GM23248 (cell line): ENCODE data around the gene SALL2. TPM values are rescaled to one million over a fixed set of nuclear protein-coding genes. Genes with fewer than 3 reads are reported as not detected.
A peak's percentile ranks its signal among the peaks of the same experiment; 100 is the strongest.

ENCODE experiments used
- DNase-seq: peaks from one replicate; pipeline ENCODE4 v3.0.0-alpha.2; 2015
- H2AFZ ChIP-seq: fragments of 200-600 bp; sonication (generic); 2 replicates; pipeline ENCODE4 v1.6.1; 2016; ENCODE audit warnings: antibody characterized with exemption
- H3F3A ChIP-seq: fragments of 200-600 bp; sonication (generic); 2 replicates; pipeline ENCODE4 v1.6.1; 2016; ENCODE audit warnings: mild to moderate bottlenecking, antibody characterized with exemption, mixed run types; ENCODE audit not compliant: insufficient read depth
- H3K27ac ChIP-seq: fragments of 200-600 bp; sonication (generic); 2 replicates; pipeline ENCODE4 v1.5.1; 2016; ENCODE audit warnings: mild to moderate bottlenecking
- H3K27me3 ChIP-seq: fragments of 200-600 bp; sonication (generic); replicated peaks from 2 replicates; pipeline ENCODE4 v1.6.1; 2016; ENCODE audit warnings: mild to moderate bottlenecking; ENCODE audit not compliant: insufficient read depth
- H3K36me3 ChIP-seq: fragments of 200-600 bp; sonication (generic); 2 replicates; pipeline ENCODE4 v1.6.1; 2016; ENCODE audit warnings: low read depth, mild to moderate bottlenecking
- H3K4me1 ChIP-seq: fragments of 200-600 bp; sonication (generic); 2 replicates; pipeline ENCODE4 v1.6.1; 2016; ENCODE audit warnings: mild to moderate bottlenecking; ENCODE audit not compliant: insufficient read depth
- H3K4me2 ChIP-seq: fragments of 200-600 bp; sonication (generic); one replicate; pipeline ENCODE4 v1.6.1; 2016; ENCODE audit warnings: mild to moderate bottlenecking; ENCODE audit not compliant: unreplicated experiment
- H3K4me3 ChIP-seq: fragments of 200-600 bp; sonication (generic); 2 replicates; pipeline ENCODE4 v1.5.1; 2016; ENCODE audit warnings: mild to moderate bottlenecking
- H3K79me2 ChIP-seq: fragments of 200-600 bp; sonication (generic); 2 replicates; pipeline ENCODE4 v1.6.1; 2016; ENCODE audit warnings: mild to moderate bottlenecking; ENCODE audit not compliant: insufficient read depth
- H3K9ac ChIP-seq: fragments of 200-600 bp; sonication (generic); 2 replicates; pipeline ENCODE4 v1.6.1; 2016; ENCODE audit warnings: mild to moderate bottlenecking
- H3K9me2 ChIP-seq: fragments of 200-600 bp; sonication (generic); 2 replicates; pipeline ENCODE4 v1.6.1; 2016; ENCODE audit warnings: mixed run types, mild to moderate bottlenecking, moderate library complexity; ENCODE audit not compliant: insufficient read depth
- H3K9me3 ChIP-seq: fragments of 200-600 bp; sonication (generic); one replicate; pipeline ENCODE4 v1.6.1; 2017; ENCODE audit warnings: low read depth
- H4K20me1 ChIP-seq: fragments of 200-600 bp; sonication (generic); 2 replicates; pipeline ENCODE4 v1.6.0; 2016; ENCODE audit not compliant: insufficient read depth
- EZH2 ChIP-seq: fragments of 200-600 bp; sonication (generic); IDR thresholded peaks from 2 replicates; pipeline ENCODE4 v1.6.1; 2018; ENCODE audit warnings: antibody characterized with exemption, mild to moderate bottlenecking; ENCODE audit not compliant: insufficient read depth, poor library complexity, severe bottlenecking
- EZH2phosphoT487 ChIP-seq: fragments of 200-600 bp; sonication (generic); IDR thresholded peaks from 2 replicates; pipeline ENCODE4 v1.6.1; 2018; ENCODE audit warnings: antibody characterized with exemption, moderate library complexity, mild to moderate bottlenecking, low read depth; ENCODE audit not compliant: insufficient read depth
- WGBS, 2 experiments: methylation state at CpG; one replicate each; pipeline ENCODE4 v1.1.6; 2015 to 2017; ENCODE audit warnings: low lambda C conversion rate in 2 of 2, low coverage in 1 of 2; ENCODE audit errors: missing lambda C conversion rate in 2 of 2; 5-methylcytosine and 5-hydroxymethylcytosine counted together
- in situ Hi-C: fragments of 300-500 bp; cut with MboI; formaldehyde crosslinking; loops from 2 replicates; pipeline ENCODE4 v1.15.0; 2020
- polyA plus RNA-seq: library from polyadenylated mRNA; unstranded; fragments of >200 nt; fragmentation: Nextera tagmentation; extraction: Ambion mirVana; gene quantifications from 2 replicates; pipeline ENCODE4 v1.2.1, GENCODE V29; 2016
- total RNA-seq: library from RNA; depleted of rRNA; stranded (reverse); fragments of >200 nt; shearing (Covaris generic); gene quantifications from 2 replicates; pipeline ENCODE4 v1.2.3, GENCODE V29; 2014

Gene SALL2
- total and polyA plus RNA-seq, 2 experiments from 2014 or later: 0.69 to 2.7 TPM

- H3K9me2 ChIP-seq: no peaks in the 10 kb centered on the region
- no peaks in the 10 kb centered on the region for H3K79me2 ChIP-seq
- H3K27ac ChIP-seq: peak overlapping the region; percentile 53
- H3K36me3 ChIP-seq: peaks cover 55% of the 10 kb centered on the region
- no peaks in the 10 kb centered on the region for H4K20me1 ChIP-seq
- WGBS, 2 experiments: 77 to 84% methylated on average over 2 of the region's 2 CpGs
- no peak overlapping the region for H3K4me2 ChIP-seq
- in situ Hi-C loops: no loop called here
- H3K4me3 ChIP-seq: no peak overlapping the region
- peaks cover 35% of the 10 kb centered on the region for H3F3A ChIP-seq
- H3K9me3 ChIP-seq: no peaks in the 10 kb centered on the region
- H2AFZ ChIP-seq: no peak overlapping the region
- no peak for TF ChIP-seq EZH2
- no peak for TF ChIP-seq EZH2phosphoT487
- peak; percentile 49 for DNase-seq
- no peaks in the 10 kb centered on the region for H3K27me3 ChIP-seq
- H3K4me1 ChIP-seq: peaks cover 16% of the 10 kb centered on the region
- peak overlapping the region; percentile 18; the same call in 1 of the 2 replicates for H3K9ac ChIP-seq
Observed at GRCh38 chr14:21494902-21495762, 31.0 kb downstream of the SALL2 start.

- H3K27ac ChIP-seq: peak overlapping the region; percentile 63
- peaks cover 38% of the 10 kb centered on the region for H3K36me3 ChIP-seq
Observed at GRCh38 chr14:21486640-21487087, 39.5 kb downstream of the SALL2 start.

DNA sequence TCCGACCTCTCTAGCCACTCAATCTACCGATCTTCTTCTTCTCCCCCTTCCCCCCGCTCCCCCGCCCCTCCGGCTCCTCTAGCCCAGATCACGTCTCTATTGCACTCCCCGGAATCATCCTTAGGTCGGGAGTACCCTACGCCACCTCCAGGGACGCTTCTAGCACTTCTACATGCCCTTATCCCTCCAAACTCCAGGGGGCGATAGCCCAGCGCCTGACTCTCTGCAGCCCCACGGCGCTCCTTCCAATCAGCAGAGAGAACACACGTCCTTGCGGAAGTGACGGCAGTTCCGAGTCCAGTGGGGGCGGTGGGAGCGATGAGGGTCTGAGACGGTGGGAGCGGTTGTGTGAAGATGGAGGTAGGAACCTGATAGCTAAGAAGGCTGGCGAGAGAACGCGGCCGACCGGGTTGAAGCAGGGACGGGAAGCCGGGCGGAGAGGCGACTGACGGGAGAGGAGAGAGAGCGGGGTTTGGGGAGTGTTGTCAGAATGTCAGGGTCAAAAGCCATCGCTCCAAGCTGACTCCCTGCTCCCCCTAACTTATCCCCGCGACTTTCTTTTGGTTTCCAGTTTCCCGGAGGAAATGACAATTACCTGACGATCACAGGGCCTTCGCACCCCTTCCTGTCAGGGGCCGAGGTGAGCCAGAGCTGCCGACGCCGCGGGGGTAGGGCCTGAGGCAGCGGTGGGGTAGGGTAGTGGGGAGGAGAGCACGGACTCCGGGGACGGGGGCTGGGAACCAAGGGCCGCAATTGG lies 49.0 kb downstream of the SALL2 start, which contains the start of the genes RAB2B and TOX4:
RAB2B (minus strand) TSS at position 35 of the 757 bp plus-strand sequence. CDS start 87 bp downstream, outside the sequence.
TOX4 (plus strand) TSS at position 271 of the 757 bp plus-strand sequence; CDS start at position 355, 84 bp downstream.
- TF ChIP-seq EZH2phosphoT487: no peak
- no peak for TF ChIP-seq EZH2
- peak within 1 kb of the TSS; percentile 90 for H3K4me3 ChIP-seq
- no peaks in the 10 kb centered on the region for H3K9me2 ChIP-seq
- H3K4me2 ChIP-seq: peak within 1 kb of the TSS; percentile 86
- H2AFZ ChIP-seq: peak within 1 kb of the TSS; percentile 80
- peaks cover 17% of the 10 kb centered on the region for H3K4me1 ChIP-seq
- peak within 1 kb of the TSS; percentile 72 for H3K27ac ChIP-seq
- H3F3A ChIP-seq: no peaks in the 10 kb centered on the region
- DNase-seq: peak; percentile 99
- H3K27me3 ChIP-seq: no peaks in the 10 kb centered on the region
- H3K79me2 ChIP-seq: peaks cover 82% of the 10 kb centered on the region
- in situ Hi-C loops: no loop called here
- H3K9me3 ChIP-seq: no peaks in the 10 kb centered on the region
- 1% methylated on average over 41 to 49 of the region's 49 CpGs for WGBS, 2 experiments
- H3K36me3 ChIP-seq: peaks cover 8% of the 10 kb centered on the region
- no peaks in the 10 kb centered on the region for H4K20me1 ChIP-seq
- H3K9ac ChIP-seq: peak within 1 kb of the TSS; percentile 94

More at GRCh38 chr14:21486640-21487087, 39.5 kb downstream of the SALL2 start:
- H3F3A ChIP-seq: peaks cover 22% of the 10 kb centered on the region
- peaks cover 59% of the 10 kb centered on the region for H3K79me2 ChIP-seq
- H3K27me3 ChIP-seq: no peaks in the 10 kb centered on the region
- peak; percentile 88 for DNase-seq
- peak overlapping the region; percentile 37 for H3K4me2 ChIP-seq
- WGBS, 2 experiments: 90 to 100% methylated on average over 1 of the region's 1 CpG
- H3K4me1 ChIP-seq: peaks cover 17% of the 10 kb centered on the region
- in situ Hi-C loops: no loop called here
- TF ChIP-seq EZH2 (no peak), EZH2phosphoT487 (no peak)
- H3K4me3 ChIP-seq: no peak overlapping the region
- H3K9me3 ChIP-seq: no peaks in the 10 kb centered on the region
- peaks cover 7% of the 10 kb centered on the region; the same call in 1 of the 2 replicates for H4K20me1 ChIP-seq
- H2AFZ ChIP-seq: no peak overlapping the region
- H3K9me2 ChIP-seq: no peaks in the 10 kb centered on the region
- H3K9ac ChIP-seq: peak overlapping the region; percentile 26

GRCh38 chr14:21476523-21476924 lies 49.6 kb downstream of the SALL2 start:
- Histone ChIP-seq H3K79me2 (peaks cover 77% of the 10 kb centered on the region), H4K20me1 (no peaks in the 10 kb centered on the region), H3K27ac (peak overlapping the region; percentile 33; the same call in 1 of the 2 replicates), H2AFZ (peak overlapping the region; percentile 80), H3K27me3 (no peaks in the 10 kb centered on the region), H3K9ac (peak overlapping the region; percentile 94), H3K9me2 (no peaks in the 10 kb centered on the region), H3K4me2 (peak overlapping the region; percentile 86), H3F3A (no peaks in the 10 kb centered on the region), H3K9me3 (no peaks in the 10 kb centered on the region), H3K4me3 (peak overlapping the region; percentile 90), H3K4me1 (peaks cover 17% of the 10 kb centered on the region), H3K36me3 (peaks cover 8% of the 10 kb centered on the region)
- in situ Hi-C loops: no loop called here
- WGBS, 2 experiments: 1 to 3% methylated on average over 18 to 21 of the region's 27 CpGs
- peak; percentile 84 for DNase-seq
- TF ChIP-seq EZH2phosphoT487: no peak
- no peak for TF ChIP-seq EZH2
